Measurements from ENCODE around the gene KCNB1.

Gene KCNB1

DNA sequence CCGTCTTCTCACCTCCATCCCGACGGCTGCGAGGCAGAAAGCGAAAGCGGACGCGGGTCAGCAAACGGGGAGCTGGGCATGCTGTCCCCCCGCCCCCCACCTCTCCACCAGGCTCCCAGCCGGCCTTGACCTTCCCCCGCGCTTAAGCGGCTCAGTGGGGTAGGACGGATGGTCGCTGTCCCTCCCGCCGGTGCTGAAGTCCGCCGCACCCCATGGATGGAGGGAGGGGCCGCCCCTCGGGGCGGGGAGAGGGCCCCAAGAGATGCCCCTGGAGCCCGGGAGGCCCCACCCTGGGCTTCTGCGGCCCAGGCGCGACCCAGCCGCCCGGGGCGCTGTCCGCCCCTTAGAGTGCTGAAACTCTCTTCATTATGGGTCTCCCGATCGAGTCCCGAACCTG lies at the start of gene KCNB1:
TSS of gene KCNB1 (minus strand) at position 48 of the 397 bp plus-strand sequence. CDS start 188 bp downstream, outside the sequence.
- peak; percentile 4 for DNase-seq

DNA sequence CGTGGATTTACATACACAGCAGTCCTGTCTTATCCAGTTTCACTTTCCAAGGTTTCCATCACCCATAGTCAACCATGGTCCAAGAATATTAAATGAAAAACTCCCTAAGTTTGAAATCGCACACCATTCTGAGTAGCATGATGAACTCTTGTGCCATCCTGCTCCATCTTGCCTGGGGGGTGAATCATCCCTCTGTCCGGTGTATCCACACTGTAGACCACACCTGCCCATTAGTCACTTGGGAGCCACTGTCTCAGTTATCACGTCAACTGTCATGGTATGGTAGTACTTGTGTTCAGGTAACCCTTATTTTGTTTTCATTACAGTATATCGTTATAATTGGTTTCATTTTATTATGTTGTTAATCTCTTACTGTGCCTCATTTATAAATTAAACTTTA lies 47.0 kb upstream of the KCNB1 start:
- DNase-seq, result no peak

DNA sequence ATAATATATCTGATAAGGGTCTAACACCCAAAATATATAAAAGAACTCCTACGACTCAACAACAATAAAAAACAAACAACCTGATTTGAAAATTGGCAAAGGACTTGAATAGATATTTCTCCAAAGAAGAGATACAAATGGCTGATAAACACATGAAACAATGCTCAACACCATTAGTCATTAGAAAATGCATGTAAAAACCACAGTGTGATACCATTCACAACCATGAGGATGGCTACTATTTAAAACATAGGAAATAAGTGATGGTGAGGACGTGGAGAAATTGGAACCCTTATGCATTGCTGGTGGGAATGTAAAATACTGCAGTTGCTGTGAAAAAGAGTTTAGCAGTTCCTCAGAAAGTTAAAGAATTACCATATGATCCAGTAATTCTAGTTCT lies 44.1 kb upstream of the KCNB1 start:
- DNase-seq, result no peak

DNA sequence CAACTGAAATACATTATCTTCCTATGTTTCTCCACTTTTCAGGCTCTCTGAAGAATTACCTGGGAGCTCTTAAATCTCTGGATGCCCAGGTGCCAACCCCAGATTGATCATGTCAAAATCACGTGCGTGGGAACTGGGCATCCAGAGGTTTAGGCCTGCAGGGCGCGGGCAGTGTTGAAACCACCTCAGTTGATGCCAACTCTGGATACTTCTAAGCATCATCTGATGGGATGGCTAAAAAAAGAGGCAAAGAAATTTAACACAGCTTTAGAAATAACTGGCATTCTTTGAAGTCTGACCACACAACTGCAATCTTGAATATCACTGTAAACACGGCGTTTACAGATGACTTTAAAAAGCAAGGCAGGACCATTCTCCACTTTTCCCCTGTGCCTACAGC lies 43.6 kb upstream of the KCNB1 start:
- DNase-seq, result no peak

DNA sequence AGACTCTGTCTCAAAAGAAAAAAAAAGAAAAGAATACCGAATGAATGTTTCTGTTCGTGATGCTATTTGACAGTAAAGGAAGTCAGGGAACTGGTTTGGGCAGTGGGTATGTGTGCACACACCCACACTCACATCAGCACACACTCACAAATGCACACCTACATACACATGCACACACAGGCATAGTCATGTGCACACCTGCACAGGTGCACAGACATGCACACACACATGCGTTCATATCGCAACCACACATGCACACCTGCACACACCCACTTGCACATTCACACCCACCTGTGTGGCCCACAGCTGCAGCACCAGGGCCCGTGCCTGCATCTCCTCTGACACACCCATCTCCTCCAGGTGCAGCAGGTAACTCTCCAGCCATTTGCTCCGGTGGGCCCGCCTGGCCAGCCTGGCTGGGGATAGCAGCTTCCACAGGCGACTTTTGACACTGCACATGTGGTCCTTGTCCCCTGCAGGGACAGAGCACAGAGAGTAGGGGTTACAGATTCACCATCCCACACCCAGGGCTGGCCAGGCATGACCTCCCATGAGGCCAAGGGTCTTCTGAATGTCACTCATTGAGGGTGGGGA lies 41.4 kb upstream of the KCNB1 start:
- no peak for DNase-seq

DNA sequence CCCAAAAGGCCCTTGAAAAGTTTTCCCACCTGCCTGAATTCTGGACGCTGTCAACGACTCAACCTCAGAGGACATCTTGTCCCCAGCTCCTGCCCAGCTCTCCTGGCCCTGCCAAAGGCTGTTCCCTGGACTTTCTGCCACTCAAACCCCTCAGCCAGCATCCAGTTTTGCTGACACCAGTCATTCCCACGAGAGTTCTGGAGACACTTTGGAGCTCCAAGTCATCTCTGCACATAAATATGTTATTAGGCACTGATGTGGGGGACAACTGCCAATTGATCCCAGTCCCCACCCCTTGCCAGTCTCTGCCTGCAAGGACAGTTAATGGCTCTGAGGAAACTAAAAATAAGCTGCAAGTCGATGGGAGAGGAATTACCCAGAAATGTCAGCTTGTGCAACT lies 38.9 kb upstream of the KCNB1 start:
- no peak for DNase-seq

DNA sequence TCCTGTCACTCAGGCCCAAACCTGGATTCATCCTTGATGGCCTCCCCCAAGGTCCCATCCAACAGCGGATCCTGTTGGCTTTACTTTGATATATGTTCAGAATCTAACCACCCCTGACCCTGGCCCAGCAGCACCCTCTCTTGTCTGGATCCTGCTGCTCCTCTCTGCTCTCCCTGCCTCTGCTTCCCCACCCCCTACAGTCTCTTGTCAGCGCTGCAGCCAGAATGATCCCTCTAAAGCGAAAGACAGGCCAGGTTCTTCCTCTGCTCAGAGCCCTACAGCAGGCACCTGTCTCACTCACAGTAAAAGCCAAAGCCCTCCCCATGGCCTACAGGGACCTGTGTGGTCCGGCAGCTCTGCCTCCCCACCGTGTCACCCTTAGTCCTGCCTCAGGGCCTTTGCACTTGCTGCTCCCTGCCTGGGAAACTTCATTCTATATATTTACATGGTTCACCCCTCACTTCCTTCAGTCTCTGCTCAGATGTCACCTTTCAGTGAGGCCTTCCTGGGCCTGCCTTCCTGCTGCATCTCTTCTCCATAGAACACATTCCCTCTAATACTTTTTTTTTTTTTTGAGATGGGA lies 37.4 kb upstream of the KCNB1 start:
- no peak for DNase-seq

DNA sequence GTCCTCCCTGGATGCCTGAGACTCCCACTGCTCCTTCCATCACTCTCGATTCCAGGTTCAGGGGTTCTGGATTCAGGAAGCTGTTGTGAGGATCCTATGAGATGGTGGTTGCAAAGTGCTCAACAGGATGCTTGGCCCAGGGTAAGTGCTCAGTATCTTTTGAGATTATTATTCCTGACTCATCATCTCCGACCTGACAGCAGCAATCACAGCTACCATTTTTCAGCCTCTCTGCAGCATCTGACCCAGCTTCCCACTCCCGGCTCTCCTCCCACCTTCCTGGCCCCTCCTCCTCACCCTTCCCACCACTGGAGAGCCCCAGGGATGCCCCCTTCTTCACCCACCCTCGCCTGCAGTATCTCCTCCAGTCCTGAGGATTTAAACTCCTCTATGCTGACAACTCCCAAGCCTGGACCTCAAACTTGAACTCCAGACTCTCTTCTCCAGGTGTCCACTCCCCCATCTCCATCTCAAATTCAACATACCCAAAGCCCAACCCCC lies 36.8 kb upstream of the KCNB1 start:
- DNase-seq, result no peak

DNA sequence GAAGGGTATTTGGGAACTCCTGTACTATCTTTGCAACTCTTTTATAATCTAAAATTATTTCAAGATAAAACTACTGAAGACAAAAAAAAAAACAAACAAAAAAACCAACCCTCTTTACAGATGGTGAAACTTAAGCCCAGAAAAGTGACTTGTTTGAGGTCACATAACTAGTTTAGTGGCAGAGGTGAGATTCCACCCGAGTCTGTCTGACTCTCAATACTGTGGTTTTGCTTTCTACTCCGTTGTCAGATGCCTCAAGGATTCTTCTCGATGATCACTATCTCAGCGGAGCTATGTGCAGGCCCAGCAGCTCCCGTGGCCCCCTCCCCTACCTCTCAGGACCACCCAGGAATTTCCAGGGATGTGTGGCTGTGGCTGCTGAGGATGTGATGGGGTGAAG lies 36.1 kb upstream of the KCNB1 start:
- no peak for DNase-seq

DNA sequence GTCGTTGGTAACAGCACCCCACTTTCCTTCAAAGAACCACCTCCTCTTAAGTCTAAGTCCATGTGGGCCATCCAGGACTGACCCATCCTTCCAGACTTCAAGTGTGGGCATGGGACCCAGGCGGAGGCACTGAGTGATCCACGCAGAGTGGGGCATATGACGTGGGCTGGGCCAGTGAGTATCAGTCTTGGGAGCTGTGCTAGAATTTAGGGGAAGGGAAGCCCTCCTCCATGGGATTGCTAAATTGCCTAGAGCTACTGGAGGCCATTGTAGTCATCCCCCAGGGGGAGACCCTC lies 35.3 kb upstream of the KCNB1 start:
- no peak for DNase-seq

DNA sequence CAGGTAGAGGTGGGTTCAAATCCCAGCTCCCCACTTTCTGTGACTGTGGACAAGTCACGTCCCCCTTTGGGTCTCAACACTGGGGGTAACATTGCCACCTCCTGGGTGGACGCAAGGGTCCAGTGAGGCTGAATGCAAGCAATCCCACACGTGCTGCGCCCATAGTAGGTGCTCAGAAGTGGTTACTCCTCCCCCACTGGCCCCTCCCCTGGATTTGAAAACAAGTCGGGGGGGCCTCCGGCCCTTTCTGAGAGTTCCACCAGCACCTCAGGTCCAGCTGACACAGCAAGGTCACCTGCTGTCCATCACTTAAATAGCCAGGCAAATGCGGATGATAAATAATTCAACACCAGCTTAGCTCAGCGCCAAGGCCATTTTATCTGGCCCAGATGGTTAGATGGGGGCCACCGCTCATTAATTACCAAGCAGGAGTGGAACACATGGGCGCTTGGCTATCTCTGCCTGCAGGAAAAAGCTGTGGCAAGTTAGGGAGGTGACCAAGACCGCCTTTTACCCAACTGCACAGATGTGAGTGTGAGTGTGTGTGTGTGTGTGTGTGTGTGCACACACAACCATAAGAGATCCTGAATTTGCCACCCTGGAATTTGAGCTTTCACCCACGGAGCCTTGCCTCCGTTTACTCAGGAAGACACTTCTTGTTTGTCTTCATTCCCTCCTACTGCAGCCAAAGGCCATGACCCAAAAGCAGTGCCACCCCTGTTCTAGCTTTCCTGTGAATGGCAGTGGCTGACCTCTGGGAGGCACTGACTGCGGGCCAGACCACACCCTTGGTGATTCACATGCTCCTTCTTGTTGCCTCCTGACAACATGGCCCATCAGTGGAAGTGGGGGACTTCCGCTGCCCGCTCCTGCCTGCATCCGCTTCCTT lies 34.7 kb upstream of the KCNB1 start:
- DNase-seq, result no peak

DNA sequence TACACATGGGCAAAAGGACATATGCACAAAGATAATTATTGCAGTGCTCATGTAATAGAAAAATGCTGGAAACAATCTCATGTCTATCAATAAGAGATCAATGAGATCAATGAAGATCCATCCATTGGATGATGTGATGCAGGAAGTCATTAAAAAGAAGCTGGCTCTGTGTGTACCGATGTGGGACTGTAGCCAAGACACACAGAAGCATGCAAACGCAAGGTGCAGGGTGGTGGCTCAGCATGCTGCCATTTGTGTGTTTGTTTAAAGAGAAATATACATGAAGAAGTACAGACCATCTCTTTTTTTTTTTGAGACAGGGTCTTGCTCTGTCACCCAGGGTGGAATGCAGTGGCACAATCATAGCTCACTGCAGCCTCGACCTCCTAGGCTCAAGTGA lies 33.1 kb upstream of the KCNB1 start:
- DNase-seq, result no peak

DNA sequence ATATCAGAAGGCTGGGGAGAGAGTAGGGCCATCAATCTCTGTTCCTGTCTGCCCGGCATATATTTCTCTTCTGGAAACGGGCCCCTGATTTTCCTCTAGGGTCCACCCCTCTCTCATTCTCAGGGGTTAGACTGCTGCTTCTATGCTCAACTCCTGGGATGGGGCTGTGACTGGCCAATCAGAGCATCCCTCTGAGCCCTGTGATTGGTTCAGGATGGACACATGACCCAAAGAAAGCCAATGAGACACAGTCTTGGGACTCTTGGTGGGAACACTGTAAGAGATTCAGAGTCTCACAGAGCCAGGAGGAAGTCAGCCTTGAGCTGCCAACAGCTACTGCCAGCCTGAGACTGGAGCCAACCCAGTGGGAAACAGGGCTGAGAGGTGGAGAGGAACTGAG lies 31.0 kb upstream of the KCNB1 start:
- no peak for DNase-seq

DNA sequence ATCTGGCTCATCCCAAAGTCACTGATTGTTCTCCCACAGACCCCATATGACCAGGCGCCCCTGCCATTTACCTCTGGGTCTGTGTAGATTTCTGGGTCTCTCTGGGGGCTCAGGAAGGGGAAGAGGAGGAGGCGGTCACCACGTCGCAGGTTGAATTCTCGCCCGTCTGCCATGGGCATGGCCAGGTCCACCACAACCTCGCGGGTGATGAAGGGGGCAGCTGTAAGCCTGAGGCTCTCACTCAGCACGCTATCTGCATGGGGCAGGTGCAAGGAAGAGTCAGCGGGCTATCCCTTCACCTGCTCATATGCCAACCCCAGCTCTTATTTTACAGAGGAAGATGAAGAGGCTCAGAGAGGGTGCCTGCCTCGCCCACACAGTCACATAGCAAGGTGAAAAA lies 30.5 kb upstream of the KCNB1 start:
- no peak for DNase-seq

DNA sequence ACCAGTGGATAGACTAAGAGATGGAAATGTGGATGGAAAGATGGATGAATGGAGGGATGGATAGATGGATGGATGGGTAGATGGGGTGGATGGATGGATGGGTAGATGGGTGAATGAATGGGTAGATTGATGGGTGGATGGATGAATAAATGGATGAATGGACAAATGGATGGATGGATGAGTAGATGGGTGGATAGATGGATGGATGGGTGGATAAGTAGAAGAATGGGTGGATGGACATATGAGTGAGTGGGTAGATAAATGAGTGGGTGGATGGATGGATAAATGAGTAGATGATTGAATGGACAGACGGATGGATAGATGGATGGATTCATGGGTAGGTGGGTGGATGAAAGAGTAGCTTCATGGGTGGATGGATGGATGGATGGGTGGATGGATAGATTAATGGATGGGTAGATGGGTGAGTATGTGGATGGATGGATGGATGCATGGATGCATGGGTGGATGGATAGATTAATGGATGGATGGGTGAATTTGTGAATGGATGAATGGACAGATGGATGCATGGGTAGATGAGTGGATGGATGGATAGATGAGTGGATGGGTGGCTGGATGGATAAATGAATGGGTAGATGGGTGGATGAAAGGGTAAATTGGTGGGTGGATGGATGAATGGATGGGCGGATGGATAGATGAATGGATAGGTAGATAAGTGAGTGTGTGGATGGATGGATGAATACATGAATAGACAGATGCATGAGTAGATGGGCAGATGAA lies 29.5 kb upstream of the KCNB1 start:
- no peak for DNase-seq

DNA sequence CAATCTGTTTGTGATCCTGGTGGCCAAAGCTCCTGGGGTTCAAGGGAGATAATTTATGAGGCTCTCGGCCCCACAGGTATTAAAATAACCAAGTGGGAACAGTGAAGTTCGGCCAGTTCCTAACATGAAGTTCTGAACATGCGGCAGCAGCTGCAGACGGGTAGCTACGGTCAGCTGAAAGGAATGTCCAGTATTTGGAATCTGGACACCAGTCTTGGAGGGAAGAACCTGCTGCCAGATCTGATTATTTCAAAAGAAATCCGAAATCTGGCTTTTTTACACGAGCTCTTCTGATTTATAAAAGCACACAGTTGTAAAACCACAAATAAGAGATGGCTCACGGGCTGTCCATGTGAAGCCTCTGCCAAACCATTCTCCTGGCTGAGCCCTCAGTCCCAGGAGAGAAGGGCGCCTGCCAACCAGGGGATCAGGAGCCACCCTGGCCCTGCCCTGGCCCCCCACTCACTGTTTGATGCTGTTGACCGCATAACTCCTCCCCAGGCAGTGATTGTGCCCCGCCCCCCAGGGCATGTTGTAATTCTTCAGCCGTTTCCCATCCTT lies 28.2 kb upstream of the KCNB1 start:
- no peak for DNase-seq

DNA sequence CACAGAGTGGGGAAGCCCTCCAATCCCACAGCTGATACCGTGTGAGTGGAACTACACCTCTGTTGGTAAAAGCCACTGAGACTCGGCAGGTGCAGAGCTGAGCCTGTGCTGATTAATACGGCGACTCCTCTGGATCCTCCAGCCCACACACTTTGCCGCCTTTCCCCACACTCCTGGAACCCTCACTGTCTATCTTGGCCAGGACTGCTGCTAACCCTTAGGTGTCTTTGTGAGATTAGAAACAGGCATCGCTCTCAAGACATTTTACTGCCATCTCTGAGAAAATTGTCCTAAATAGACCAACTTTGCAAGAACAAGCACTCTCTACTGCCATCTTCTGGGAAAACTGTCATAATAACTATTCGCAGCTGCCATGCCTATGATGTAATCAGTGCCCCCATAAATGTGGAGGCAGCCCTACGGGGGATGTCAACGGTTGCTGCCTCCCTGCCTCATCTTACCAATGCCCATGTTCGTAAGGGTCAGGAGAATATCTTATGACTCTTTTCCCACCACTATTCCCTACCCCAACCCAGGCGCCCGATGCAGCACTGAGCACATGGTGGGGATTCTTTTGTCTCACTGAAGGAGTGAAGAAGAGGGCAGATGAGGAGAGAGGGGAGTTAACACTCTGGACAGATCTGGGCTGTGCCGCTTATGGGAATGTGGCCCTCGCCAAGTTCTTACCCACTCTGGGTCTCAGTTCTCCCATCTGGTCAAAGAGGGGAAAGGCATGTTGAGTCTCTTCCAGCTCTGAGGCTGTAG lies 26.1 kb upstream of the KCNB1 start:
- no peak for DNase-seq

DNA sequence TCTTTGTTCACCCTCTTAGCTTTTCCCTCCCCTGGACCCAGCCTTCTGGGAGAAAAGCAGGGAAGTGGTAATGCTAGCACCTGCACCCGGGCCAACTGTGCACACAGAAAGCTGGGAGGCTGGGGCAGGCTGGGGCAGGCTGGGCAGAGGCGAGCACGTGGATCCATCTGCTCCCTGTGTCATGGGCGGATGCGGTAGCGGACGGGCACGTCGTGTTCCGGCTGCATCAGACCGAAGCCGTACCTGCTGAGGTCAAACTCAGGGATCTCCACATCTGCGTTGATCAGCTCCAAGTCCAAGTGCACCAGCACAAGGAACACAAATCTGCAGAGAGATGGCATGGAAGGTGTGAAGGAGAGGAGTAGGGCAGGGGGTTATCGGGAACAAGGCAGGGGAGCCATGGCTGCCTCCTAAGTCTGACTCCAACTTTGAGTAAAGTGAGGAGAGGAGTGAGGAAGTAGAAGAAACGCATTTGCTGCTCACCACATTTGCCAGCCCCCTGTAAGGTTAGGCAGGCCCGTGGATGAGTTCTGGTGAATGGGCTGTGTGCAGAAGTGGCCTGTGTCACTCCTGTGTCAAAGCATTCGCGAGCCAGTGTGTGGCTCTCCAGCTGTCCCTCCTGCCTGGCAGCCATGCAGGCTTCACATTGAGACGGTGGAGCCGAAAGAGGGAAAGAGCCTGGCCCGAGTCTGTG lies 25.4 kb upstream of the KCNB1 start:
- no peak for DNase-seq

DNA sequence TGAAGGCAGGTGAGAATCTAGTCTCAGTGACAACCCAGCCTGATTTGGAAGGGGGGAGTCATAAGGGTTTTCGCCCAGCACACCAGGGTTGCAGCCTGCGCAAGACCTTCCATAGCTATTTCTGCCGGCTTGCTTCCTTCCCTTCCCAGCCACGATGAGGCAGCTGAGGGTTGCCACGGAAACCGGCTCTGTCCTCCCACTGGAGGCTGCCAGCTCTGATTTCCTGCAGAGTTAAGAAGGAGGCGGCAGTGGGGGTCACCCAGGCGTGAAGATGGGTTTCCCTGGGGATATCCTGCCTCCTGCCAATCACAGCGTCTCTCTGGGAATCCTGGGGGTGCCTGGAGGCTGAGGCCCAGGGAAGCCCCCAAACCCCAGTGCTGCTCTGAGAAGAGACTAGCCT lies 23.1 kb upstream of the KCNB1 start:
- DNase-seq, result no peak

DNA sequence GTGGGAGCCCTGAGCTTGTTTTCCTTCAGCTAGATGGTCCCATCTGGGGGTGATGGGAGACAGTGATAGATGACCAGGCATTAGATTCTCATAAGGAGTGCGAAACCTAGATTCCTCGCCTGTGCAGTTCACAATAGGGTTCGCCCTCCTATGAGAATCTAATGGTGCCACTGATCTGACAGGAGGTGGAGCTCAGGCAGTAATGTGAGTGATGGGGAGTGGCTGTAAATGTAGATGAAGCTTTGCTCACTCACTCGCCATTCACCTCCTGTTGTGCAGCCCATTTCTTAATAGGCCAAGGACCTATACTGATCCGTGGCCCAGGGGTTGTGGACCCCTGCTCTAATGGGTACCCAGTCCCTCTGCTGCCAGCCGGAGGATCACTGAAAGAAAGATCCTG lies 20.7 kb upstream of the KCNB1 start:
- DNase-seq, result no peak

DNA sequence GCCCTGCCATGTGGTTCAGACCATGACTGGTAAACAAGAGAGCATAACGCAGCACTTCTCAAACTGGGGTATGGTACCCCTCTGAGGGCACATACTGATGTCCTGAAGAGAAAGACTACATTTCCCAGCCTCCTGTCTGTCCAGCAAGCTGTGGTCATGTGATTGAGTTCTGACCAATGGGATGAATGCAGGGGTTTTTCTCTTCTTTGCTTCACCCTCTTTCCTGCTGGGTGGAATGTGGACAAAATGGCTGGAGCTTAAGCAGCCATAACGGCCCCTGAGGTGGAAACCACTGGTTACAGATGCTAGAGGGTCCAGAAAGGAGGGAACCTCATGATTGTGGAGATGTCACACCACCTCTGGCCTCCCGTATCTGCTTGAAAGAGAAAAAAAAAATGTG lies 19.4 kb upstream of the KCNB1 start:
- DNase-seq, result no peak

DNA sequence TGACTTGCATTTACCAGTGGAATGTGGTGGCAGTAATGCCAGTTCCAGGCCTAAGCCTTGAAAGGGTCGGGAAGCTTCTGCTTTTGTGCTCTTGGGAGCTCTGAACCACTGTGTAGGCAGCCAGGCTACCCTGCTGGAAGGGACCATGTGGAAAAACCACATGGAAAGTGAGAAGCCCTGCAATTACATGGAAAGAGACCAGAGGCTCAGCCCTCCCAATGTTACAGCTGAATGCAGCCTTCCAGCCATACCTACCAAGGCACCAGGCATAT lies 14.9 kb upstream of the KCNB1 start:
- no peak for DNase-seq
